HG02798 (cell line): ENCODE data around the gene EYA2.

Source experiments
- ATAC-seq: cut with Tn5 transposase; IDR thresholded peaks from one replicate; pipeline ENCODE4 v1.9.1; 2021; ENCODE audit warnings: mild to moderate bottlenecking; ENCODE audit not compliant: unreplicated experiment, poor library complexity

The EYA2 gene

GRCh38 chr20:47054506-47054905, 159.9 kb downstream of the EYA2 start:
- ATAC-seq, result no peak

- no peak for ATAC-seq
These were observed 160.3 kb downstream of the EYA2 start for GRCh38 chr20:47054945-47055344.

GRCh38 chr20:47055699-47056369, 161.2 kb downstream of the EYA2 start:
- no peak for ATAC-seq

GRCh38 chr20:47057661-47058060, 163.0 kb downstream of the EYA2 start:
- no peak for ATAC-seq

- no peak for ATAC-seq
These were observed 163.6 kb downstream of the EYA2 start for GRCh38 chr20:47058236-47058635.

GRCh38 chr20:47059536-47059935, 164.9 kb downstream of the EYA2 start:
- no peak for ATAC-seq

GRCh38 chr20:47061549-47061948, 166.9 kb downstream of the EYA2 start:
- no peak for ATAC-seq

- ATAC-seq, result no peak
These were observed 167.7 kb downstream of the EYA2 start for GRCh38 chr20:47062226-47062890.

GRCh38 chr20:47063407-47063806, 168.8 kb downstream of the EYA2 start:
- ATAC-seq, result no peak

- no peak for ATAC-seq
These were observed 169.2 kb downstream of the EYA2 start for GRCh38 chr20:47063808-47064207.

GRCh38 chr20:47066484-47067270, 172.0 kb downstream of the EYA2 start:
- no peak for ATAC-seq

GRCh38 chr20:47067776-47068175, 173.1 kb downstream of the EYA2 start:
- no peak for ATAC-seq

- no peak for ATAC-seq
These were observed 175.5 kb downstream of the EYA2 start for GRCh38 chr20:47070176-47070575.

- ATAC-seq, result no peak
These were observed 177.1 kb downstream of the EYA2 start for GRCh38 chr20:47071646-47072185.

- no peak for ATAC-seq
These were observed 179.3 kb downstream of the EYA2 start for GRCh38 chr20:47073766-47074475.

GRCh38 chr20:47075263-47075662, 180.6 kb downstream of the EYA2 start:
- no peak for ATAC-seq

GRCh38 chr20:47079047-47079446, 184.4 kb downstream of the EYA2 start:
- no peak for ATAC-seq

GRCh38 chr20:47080365-47080764, 185.7 kb downstream of the EYA2 start:
- no peak for ATAC-seq

- no peak for ATAC-seq
These were observed 191.7 kb downstream of the EYA2 start for GRCh38 chr20:47086316-47086715.

GRCh38 chr20:47088335-47088734, 193.7 kb downstream of the EYA2 start:
- ATAC-seq, result no peak
